AG09309 (cell line): ENCODE results near the gene ST6GALNAC1.
"Not testable (repeated sequence)": the region's sequence is repeated elsewhere in the genome, so short reads cannot be mapped to it uniquely, and the experiment has no call there.

Source experiments
- DNase-seq: peaks from one replicate; pipeline ENCODE4 v3.0.0-alpha.2; 2010; ENCODE audit warnings: low read depth
- H3K4me3 ChIP-seq: 2 replicates; pipeline ENCODE4 v1.5.1; 2011; ENCODE audit warnings: mild to moderate bottlenecking, low read depth, low read length, moderate library complexity; ENCODE audit not compliant: control insufficient read depth
- CTCF ChIP-seq: IDR thresholded peaks from 2 replicates; pipeline ENCODE4 v1.5.1; 2011; ENCODE audit warnings: mild to moderate bottlenecking, low read depth, low read length, inconsistent platforms; ENCODE audit not compliant: insufficient read depth, control insufficient read depth; ENCODE audit errors: missing control alignments

ST6GALNAC1 gene

GRCh38 chr17:76614912-76615617, 28.5 kb downstream of the ST6GALNAC1 start:
- no peak for TF ChIP-seq CTCF
- no peak overlapping the region for H3K4me3 ChIP-seq
- no peak for DNase-seq

- DNase-seq, H3K4me3 ChIP-seq: not testable (repeated sequence)
Measured at GRCh38 chr17:76614064-76614759, 29.3 kb downstream of the ST6GALNAC1 start.

- TF ChIP-seq CTCF, result no peak
- DNase-seq, result no peak
- H3K4me3 ChIP-seq, result no peak overlapping the region
Measured at GRCh38 chr17:76612977-76613851, 30.3 kb downstream of the ST6GALNAC1 start.

- H3K4me3 ChIP-seq, result no peak overlapping the region
- DNase-seq, result no peak
- TF ChIP-seq CTCF, result no peak
Measured at GRCh38 chr17:76612465-76612864, 31.1 kb downstream of the ST6GALNAC1 start.

- no peak overlapping the region for H3K4me3 ChIP-seq
- no peak for DNase-seq
- TF ChIP-seq CTCF, result no peak
Measured at GRCh38 chr17:76611758-76612157, 31.8 kb downstream of the ST6GALNAC1 start.

GRCh38 chr17:76611080-76611749, 32.3 kb downstream of the ST6GALNAC1 start:
- not testable (repeated sequence) for DNase-seq, H3K4me3 ChIP-seq

GRCh38 chr17:76606685-76607084, 36.9 kb downstream of the ST6GALNAC1 start:
- not testable (repeated sequence) for DNase-seq, H3K4me3 ChIP-seq
